ENCODE measurements around the gene C2CD4A.

C2CD4A gene

DNA sequence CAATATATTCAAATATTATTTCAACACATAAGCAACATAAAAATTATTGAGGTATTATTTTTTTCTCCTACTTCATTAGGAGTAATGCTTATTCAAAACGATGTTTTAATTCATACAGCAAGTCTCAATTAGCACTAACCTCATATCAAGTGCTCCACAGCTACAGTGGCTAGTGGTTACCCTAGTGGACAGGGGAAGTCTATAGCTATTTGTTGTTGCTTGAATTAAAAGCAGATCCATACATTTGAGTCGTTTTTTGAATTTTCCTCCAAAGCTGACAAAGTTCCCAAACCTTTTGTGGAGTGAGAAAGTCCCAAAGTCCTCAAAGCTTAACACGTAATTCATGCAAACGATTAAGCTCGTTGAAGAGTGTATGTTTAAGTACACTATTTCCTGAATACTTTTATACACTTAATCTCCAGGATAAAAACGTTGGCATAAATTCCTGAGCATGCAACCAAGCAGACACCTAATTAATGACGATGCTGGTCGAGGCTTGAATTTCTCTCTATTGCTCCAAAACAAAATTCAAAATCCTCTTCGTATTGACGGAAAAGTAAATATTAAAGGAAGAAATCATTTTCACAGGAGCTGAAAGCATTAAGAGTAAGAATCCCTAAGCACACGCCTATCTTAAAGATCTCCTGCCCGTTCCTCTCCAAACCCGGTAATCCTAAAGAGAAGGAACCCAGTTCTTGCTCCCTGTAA lies 7.5 kb upstream of the C2CD4A start:
- no peak for DNase-seq

DNA sequence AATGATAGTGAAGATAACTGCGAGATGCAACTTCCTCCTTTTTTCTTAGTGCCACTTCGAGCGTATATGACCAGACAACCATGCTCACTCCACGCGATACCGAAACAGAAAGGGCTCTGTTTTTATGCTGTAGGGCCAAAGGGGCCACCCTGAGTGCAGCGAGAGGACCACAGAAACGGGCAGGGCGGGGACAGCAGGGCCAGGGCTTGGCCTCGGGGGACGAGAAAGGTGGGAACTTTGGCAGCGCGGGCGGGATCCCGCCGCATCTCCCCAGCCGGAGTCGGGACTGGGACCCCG lies 7.0 kb upstream of the C2CD4A start:
- DNase-seq = peak in 22 of 56 donors; percentile 26 to 80 (median 54)

DNA sequence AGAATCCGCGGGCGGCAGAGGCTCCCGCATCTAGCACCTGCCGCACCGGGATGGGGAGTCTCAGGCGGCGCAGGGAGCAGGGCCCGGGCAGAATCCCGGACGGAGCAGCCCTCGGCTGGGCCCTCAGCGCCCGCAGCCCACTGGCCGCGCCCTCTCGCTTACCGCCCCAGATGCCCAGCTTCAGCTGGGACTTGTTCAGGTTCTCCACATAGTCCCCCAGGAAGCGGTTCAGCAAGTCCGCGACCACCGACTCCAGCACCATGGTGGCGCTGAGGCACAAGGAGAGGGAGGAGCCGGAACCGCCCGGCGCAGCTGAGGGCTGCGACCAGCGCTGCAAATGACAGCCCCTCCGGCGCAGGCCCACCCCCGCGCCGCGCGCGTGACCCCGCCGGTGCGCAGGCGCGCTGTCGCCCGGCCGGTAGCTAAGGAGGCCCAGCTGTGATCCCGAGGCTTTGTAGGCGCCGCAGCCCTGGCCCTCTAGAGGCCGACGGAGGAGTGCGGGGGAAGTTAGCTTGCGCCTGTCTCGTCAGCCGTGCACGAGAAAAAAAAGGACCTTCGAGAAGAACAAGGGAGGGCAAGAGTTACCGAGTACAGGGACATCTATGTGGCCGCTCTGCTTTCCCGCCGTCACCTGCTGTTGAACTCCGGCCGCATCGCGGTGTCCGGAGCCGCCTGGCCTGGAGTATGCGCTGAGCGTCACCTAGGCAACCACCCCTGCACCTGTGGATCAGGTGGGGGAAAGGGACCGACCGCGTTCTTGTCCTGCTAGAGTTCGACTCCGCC lies 6.5 kb upstream of the C2CD4A start, which contains the start of gene VPS13C:
Gene VPS13C (minus strand): TSS at position 335 of the 783 bp plus-strand sequence. CDS start 73 bp downstream, at position 262.
- DNase-seq = peak; percentile 59 to 94 (median 88)

GRCh38 chr15:62060896-62061280 lies 5.9 kb upstream of the C2CD4A start:
- no peak for DNase-seq

DNA sequence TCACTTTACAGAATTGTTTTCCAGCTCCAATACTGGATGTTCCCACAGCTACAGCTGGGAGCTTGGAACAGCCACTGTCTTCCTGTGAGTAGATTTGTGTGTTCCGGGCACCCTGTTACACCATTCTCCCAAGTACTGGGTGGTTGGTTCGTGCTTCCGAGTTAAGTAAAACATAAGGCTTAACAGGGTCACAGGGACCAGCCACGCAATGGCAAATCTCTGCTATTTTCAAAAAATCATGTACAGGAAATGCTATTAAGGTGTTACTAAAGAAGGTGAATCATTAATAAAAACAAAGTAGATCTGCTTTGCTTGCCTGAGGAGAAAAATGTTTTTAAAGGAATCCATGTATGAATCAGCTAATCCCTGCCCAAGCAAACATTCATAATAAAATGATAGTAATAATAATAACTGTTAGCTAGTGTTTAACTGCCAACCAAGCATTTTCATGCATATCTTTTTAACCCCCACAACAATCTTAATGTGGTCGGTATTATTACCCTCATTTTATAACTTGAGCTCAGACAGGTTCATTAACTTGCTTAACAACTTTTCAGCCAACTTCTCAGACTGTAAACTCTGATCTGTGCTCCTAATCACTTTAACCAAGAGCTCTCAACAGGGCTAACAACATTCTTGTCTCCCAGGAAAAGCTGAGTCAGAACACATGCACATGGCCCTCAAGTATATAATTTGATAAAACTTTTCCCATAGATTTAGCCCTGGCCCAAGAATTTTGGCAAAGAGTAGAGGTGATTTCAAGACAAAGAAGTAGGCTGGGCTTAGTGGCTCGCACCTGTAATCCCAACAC lies 2.7 kb upstream of the C2CD4A start:
- DNase-seq = no peak

- peak in 3 of 56 donors; percentile 7 to 9 (median 8) for DNase-seq
Observed at GRCh38 chr15:62067448-62068044, 769 bp downstream of the C2CD4A start.

DNA sequence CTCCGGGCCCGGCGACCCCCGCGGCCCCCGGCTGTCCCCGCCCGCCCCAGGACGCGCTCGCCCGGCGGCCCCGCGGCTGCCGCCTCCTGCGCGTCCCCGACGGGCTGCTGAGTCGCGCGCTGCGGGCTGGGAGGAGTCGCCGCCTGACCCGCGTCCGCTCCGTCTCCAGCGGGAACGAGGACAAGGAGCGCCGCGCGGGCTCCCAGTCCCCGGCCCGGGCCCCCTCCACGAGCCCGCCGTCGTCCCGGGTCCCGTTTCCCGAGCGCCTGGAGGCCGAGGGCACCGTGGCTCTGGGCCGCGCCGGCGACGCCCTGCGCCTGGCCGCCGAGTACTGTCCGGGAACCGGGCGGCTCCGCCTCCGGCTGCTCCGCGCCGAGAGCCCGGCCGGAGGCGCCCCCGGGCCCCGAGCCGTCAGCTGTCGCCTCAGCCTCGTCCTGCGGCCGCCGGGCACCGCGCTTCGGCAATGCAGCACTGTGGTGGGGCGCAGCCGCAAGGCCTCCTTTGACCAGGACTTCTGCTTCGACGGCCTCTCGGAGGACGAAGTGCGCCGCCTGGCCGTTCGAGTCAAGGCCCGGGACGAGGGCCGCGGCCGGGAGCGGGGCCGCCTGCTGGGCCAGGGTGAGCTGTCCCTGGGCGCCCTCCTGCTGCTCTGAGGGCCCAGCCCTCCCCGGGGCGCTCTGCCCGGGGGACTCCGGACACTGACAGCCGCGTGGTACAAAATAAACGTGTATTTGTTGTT lies 1.5 kb downstream of the C2CD4A start:
- peak in 9 of 56 donors; percentile 5 to 37 (median 14) for DNase-seq

DNA sequence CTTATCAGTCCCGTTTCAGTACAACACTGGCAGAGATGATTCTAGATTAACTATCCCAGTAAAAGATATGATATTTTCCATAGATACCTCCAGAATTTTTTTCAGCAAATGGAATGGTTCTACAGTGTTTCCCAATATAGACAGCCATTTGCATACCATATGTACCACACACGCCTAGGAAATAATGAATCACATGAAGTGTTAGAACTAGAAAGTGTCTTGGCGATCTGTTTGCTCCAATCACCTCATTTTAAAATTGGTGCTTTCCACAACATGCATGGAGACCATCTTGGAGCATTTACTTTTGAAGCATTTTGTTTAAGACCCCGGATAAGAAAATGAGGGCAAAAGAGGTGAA lies 2.0 kb downstream of the C2CD4A start:
- DNase-seq = no peak

DNA sequence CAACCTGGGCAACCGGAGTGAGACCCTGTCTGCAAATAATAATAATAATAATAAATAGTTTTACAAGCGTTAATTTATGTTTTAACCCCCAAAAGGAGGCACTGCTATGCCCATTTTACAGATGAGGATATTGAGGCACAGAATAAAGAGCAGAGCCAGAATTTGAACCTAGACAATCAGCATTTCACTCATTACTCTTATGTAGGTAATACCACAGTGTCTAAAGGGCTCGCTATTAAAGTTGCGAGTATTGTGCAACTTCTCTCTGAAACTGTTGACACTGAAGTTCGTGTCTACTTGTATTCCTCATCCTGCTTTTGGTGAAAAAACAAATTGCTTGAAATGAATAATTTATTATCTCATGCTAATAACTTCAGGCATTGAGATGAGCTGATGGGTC lies 2.8 kb downstream of the C2CD4A start:
- no peak for DNase-seq

DNA sequence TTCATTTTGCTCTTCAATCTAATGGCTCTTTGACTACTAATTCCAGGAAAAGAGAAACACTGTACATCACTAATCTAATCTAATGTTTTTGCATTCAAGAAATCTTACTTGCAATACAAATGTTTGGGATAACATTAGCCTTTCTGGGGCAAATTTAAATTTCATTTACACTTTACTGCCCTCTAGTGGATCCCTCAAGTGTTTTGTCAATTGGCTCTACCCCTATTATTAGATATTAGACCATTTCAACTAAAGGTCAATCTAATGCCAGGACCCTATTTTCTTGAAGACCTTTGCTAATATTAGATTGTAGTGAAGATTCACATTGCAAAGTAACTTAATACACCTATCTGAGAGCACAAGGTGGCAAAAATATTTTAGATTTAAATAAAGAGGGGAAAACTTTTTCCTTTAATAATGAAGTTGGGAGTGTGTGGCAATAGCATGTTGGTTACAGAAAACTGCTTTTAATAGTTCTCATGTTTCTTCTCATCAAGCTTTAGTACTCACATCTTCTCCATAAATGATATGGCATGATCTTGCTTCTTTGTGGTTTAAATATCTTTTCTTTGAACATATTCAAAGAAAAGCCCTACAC lies 5.0 kb downstream of the C2CD4A start:
- DNase-seq = no peak

GRCh38 chr15:62075595-62076277 lies 9.0 kb downstream of the C2CD4A start:
- no peak for DNase-seq

- no peak for DNase-seq
Observed at GRCh38 chr15:62079594-62079993, 12.8 kb downstream of the C2CD4A start.

DNA sequence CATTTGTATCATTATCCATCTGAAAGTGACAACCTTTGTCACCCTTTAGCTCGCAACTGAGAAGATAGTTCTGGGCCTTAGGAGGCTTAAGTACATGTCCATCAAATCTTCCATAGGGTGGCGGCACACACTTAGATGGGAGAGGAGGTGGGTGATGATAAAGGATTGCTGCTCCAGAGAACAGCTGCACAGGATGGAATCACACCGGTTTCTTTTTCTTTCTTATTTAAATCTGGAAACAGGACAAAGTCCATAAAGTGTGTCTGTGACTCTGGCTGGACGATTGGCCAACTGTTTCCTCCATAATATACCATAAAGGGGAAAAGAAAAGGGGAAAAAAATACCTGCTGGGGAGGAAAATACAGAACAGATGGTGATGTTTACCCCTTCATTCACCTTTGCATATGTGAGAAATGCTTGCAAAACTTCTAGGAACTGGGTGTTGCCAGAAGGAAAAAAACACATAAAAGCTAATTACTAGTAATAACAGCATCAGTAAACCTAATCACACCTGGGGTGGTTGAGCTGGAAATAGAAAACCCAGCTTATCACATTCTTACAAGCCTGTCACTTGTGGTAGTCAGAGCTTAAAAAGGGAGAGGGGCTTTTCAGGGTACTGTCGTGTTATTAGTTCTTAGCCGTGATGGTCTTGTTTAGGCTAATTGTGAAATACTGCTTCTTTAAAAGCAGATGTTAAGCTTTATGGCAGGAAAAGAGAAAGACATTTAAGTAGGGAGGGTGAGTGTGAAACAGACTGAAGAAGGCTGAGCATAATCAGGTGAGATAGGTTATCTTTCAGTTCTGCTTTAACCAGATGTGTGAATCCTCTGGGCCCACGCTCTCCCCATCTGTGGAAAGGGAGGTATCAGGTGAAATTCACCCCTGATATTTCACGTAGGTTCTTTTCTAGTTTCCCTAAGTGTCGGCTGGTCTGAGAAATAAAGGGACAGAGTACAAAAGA lies 16.7 kb downstream of the C2CD4A start:
- no peak for DNase-seq

GRCh38 chr15:62085740-62086139 lies 19.0 kb downstream of the C2CD4A start:
- peak in 1 of 56 donors; percentile 5 for DNase-seq

GRCh38 chr15:62087671-62088352 lies 21.0 kb downstream of the C2CD4A start:
- peak in 2 of 56 donors; percentile 8 to 10 for DNase-seq

DNA sequence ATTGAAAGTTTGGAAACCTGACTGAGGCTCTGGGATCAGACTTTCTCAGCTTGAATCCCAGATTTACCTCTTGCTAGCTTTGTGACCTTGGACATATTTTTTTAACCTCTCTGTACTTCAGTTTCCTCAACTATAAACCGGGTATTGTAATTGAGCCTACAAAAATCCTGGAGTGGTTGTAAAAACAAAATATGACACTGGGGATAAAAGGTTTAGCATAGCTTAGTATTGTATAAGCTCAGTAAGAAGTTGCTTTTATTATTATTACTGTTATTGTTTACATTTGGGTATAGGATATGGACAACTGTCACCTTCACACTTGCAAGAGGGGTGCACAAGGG lies 21.5 kb downstream of the C2CD4A start:
- no peak for DNase-seq

- no peak for DNase-seq
Observed at GRCh38 chr15:62089616-62090015, 22.8 kb downstream of the C2CD4A start.

DNA sequence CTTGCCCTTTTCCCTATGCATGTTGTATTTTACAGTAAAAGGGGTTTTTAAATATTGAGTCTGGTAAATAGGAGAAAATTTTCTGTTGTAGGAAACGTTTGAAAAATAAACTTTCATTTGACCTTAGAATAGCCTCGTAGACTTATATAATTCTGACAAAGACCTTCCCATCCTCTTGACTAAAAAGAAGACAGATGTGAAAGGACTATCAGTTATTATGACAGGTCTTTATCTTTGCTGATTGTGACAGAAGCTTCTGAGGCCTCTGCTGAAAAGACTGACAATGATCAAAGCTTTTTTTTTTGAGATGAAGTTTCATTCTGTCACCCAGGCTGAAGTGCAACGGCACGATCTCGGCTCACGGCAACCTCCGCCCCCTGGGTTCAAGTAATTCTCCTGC lies 24.2 kb downstream of the C2CD4A start:
- DNase-seq = no peak
